ENCODE results near the gene CLCN5.

Gene CLCN5

DNA sequence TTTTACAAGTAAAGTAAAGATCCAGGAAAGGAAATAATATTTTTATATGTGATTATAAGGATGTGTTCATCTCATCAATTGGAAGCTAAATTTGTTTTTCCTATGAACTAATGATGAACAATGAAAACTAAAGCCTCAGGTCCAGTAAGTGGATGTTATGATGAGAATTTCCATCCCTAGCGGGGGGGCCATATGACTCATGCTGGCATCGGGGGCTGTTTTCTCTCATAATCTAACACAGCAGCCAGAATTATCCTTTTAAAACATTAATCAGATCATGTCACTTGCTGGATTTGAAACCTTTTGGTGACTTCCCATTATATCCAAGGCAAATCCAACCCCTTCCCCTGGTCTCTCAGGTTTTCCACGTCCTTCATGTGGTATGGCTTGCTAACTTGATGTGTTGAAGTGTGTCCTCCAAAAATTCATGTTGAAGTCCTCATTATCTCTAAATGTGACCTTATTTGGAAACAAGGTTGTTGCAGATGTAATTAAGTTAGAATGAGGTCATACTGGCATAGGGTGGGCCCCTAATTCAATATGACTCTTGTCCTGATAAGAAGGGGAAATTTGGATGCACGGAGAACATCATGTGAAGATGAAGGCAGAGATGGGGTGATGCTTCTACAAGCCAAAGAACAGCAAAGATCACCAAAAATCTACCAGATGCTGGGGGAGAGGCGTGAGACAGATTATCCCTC is 181.6 kb downstream of the CLCN5 start:
- peaks cover 21% of the 10 kb centered on the region for H3K4me1 ChIP-seq
- TF ChIP-seq, protein P1, sequence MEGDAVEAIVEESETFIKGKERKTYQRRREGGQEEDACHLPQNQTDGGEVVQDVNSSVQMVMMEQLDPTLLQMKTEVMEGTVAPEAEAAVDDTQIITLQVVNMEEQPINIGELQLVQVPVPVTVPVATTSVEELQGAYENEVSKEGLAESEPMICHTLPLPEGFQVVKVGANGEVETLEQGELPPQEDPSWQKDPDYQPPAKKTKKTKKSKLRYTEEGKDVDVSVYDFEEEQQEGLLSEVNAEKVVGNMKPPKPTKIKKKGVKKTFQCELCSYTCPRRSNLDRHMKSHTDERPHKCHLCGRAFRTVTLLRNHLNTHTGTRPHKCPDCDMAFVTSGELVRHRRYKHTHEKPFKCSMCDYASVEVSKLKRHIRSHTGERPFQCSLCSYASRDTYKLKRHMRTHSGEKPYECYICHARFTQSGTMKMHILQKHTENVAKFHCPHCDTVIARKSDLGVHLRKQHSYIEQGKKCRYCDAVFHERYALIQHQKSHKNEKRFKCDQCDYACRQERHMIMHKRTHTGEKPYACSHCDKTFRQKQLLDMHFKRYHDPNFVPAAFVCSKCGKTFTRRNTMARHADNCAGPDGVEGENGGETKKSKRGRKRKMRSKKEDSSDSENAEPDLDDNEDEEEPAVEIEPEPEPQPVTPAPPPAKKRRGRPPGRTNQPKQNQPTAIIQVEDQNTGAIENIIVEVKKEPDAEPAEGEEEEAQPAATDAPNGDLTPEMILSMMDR (IDR thresholded peaks at IDR 0.05; ENCODE audit: low read depth, low read length) = no peak
- no peaks in the 10 kb centered on the region for H3K36me3 ChIP-seq
- H3K9me3 ChIP-seq = no peaks in the 10 kb centered on the region
- DNase-seq = peak; percentile 58
- no peaks in the 10 kb centered on the region for H3K27me3 ChIP-seq
- H3K4me3 ChIP-seq (ENCODE audit: low read depth, low read length) = no peak overlapping the region

DNA sequence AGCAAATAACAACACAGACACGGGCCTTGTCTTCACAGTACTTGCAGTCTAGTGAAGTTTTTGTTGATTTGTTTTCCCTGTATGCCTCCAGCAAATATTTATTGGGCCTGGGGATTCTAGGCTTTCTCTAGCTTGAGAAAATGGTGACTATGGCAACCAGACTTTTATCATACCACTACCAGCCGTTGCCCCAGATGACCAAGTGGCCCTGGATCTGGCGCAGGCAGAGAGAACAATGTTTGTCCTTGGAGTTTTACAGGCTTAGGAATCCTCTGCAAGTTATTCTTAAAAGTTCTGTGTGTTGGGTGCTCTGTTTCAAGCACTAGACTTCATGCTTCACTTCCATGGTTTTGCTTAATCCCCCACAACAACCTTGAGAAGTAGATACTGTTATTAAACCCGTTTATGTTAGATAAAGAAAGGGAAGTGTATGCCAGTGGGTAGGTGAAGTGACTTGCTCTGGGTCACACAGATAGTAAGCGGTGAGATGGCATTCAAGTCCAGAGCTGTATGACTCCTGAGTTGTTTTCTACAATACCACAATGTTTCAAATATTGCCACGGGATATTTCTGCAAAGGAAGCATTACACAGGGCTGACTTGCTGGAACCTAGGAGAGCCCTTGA is 183.8 kb downstream of the CLCN5 start:
- peak; percentile 15 for DNase-seq
- Histone ChIP-seq H3K4me1 (peaks cover 15% of the 10 kb centered on the region), H3K9me3 (no peaks in the 10 kb centered on the region), H3K36me3 (no peaks in the 10 kb centered on the region), H3K4me3 (ENCODE audit: low read depth, low read length) (no peak overlapping the region), H3K27me3 (no peaks in the 10 kb centered on the region)
- TF ChIP-seq, protein P1 (IDR thresholded peaks at IDR 0.05; ENCODE audit: low read depth, low read length) = no peak

DNA sequence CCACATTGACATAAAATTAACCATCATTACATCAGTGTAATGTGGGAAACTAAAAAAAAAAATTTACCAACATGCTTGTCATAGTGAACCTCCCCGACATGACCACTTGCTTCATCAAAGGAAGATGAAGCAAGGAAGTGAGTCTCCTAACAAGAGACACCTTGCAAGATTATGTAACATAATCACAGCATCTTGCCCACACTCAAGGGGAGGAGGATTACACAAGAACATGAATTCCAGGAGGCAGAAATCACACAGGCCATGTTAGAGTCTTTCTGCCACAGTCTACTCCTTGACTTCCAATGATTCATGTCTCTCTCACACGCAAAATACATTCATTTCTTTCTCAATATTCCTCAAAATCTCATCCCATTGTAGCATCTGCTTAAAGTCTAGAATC is 185.1 kb downstream of the CLCN5 start:
- no peak for DNase-seq
- no peaks in the 10 kb centered on the region for H3K36me3 ChIP-seq
- TF ChIP-seq, protein P1 (IDR thresholded peaks at IDR 0.05; ENCODE audit: low read depth, low read length) = no peak
- H3K27me3 ChIP-seq = no peaks in the 10 kb centered on the region
- no peak overlapping the region for H3K4me3 ChIP-seq (ENCODE audit: low read depth, low read length)
- H3K9me3 ChIP-seq = no peaks in the 10 kb centered on the region
- H3K4me1 ChIP-seq = peaks cover 15% of the 10 kb centered on the region

DNA sequence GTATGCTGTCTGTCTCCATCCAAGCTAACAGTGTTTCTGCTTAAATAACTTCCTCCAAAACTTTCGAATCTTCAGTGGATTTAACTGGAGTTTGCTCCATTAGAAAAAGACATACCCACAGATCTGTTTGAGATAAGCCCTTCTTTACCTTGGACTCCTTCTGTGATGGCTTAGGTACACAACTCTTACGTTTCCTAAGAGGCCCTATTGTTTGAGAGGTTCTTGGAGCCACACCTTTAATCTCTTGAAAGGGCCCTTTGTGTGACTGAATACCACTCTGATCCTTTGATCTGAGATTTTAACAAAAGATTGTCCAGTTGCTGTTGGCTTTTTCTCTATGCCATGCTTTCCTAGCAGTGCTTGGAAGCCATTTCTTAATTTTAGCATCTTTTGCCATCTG is 185.9 kb downstream of the CLCN5 start:
- H3K9me3 ChIP-seq = no peaks in the 10 kb centered on the region
- no peak overlapping the region for H3K4me3 ChIP-seq (ENCODE audit: low read depth, low read length)
- H3K4me1 ChIP-seq = peaks cover 11% of the 10 kb centered on the region
- no peaks in the 10 kb centered on the region for H3K27me3 ChIP-seq
- no peaks in the 10 kb centered on the region for H3K36me3 ChIP-seq
- TF ChIP-seq, protein P1 (IDR thresholded peaks at IDR 0.05; ENCODE audit: low read depth, low read length) = no peak
- DNase-seq = no peak

DNA sequence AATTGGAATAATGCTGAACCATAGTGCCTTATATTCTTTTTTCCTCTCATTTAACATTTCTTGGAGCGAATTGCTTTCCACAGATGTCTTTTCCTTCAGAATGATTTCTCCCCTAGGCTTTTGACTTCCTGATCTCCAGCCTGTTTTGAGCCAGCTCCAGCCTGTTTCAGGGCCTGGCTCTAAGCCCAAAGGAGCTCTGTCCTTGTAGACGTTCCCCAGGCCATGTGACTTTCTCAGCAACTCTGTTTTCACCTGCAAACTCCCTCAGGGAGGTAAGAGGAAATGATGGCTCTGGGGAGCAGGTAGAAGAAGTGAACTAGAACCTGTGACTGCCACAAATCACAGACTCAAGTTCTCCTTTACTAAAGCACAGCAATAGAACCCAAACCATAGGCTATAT is 189.3 kb downstream of the CLCN5 start:
- no peaks in the 10 kb centered on the region for H3K36me3 ChIP-seq

More for the DNA sequence above, 189.3 kb downstream of the CLCN5 start:
- no peaks in the 10 kb centered on the region for H3K9me3 ChIP-seq
- no peak for DNase-seq
- no peak overlapping the region for H3K4me3 ChIP-seq (ENCODE audit: low read depth, low read length)
- TF ChIP-seq, protein P1 (IDR thresholded peaks at IDR 0.05; ENCODE audit: low read depth, low read length) = no peak
- H3K4me1 ChIP-seq = no peaks in the 10 kb centered on the region
- H3K27me3 ChIP-seq = no peaks in the 10 kb centered on the region
